Measurements from ENCODE around the gene C6orf62.
"Not testable (repeated sequence)": the region's sequence is repeated elsewhere in the genome, so short reads cannot be mapped to it uniquely, and the experiment has no call there.

Gene C6orf62

GRCh38 chr6:24719125-24719971 is at the start of gene C6orf62:
TSS of gene C6orf62 (minus strand) at chr6:24719154. CDS start at chr6:24718668, 486 bp downstream.
- peak; percentile 40 for DNase-seq (ENCODE audit: low spot score)

- DNase-seq (ENCODE audit: low spot score) = no peak
Observed at GRCh38 chr6:24768361-24768760, 49.4 kb upstream of the C6orf62 start.

DNA sequence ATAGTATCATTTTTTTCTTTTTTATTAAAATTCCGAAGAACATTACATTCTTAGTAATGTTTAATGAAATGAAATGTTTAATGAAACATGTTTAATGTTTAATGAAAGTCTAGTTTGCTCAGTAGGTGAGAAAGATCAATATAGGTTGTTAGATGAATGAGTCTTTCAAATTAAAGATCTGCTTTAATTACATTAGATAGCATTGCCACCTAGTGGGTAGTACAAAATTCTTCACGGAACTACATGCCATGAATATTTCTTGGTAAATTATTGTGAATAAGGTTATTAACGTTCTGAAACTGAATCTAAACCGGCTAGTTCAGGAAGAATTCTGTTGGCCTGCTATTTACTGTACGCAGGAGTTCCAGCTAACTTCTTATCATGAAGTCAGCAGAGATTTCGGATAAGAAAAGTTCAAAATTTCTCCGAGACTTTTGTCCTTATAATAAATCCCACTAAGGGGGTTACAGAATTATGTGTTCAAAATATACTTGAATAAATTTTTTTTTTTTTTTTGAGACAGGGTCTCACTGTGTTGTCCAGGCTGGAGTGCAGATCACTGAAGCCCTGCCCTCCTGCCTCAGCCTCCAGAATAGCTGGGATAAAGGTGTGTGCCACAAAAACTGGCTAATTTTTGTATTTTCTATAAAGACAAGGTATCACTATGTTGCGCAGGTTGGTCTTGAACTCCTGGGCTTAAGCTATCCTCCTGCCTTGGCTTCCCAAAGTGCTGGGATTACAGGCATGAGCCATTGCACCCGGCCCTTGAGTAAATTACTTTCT is 47.9 kb upstream of the C6orf62 start:
- DNase-seq (ENCODE audit: low spot score) = peak; percentile 22

- DNase-seq (ENCODE audit: low spot score) = not testable (repeated sequence)
Observed at GRCh38 chr6:24765968-24766367, 47.0 kb upstream of the C6orf62 start.

DNA sequence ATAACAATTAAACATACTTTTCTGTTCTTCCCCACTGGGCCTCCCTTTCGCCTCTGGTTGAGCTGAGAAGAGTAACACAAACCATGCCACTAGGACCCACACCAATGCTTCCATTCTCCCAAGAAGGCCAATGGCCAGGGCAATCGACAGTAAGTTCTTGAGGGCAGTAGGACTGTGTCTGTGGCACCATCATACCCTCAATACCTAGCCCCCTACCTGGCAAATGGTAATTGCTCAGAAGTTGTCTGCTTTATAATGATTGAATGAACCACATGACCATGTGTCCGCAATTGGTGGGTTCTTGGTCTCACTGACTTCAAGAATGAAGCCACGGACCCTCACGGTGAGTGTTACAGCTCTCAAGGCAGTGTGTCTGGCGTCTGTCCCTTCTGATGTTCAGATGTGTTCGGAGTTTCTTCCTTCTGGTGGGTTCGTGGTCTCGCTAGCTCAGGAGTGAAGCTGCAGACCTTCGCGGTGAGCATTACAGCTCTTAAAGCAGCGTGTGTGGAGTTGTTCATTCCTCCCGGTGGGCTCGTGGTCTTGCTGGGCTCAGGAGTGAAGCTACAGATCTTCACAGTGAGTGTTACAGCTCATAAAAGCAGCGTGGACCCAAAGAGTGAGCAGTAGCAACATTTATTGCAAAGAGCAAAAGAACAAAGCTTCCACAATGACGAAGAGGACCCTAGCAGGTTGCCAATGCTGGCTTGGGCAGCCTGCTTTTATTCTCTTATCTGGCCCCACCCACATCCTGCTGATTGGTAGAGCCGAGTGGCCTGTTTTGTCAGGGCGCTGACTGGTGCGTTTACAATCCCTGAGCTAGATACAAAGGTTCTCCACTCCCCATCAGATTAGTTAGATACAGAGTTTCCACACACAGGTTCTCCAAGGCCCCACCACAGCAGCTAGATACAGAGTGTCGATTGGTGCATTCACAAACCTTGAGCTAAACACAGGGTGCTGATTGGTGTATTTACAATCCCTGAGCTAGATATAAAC is 46.2 kb upstream of the C6orf62 start:
- DNase-seq (ENCODE audit: low spot score) = not testable (repeated sequence)

- DNase-seq (ENCODE audit: low spot score) = no peak
Observed at GRCh38 chr6:24763578-24763977, 44.6 kb upstream of the C6orf62 start.

DNA sequence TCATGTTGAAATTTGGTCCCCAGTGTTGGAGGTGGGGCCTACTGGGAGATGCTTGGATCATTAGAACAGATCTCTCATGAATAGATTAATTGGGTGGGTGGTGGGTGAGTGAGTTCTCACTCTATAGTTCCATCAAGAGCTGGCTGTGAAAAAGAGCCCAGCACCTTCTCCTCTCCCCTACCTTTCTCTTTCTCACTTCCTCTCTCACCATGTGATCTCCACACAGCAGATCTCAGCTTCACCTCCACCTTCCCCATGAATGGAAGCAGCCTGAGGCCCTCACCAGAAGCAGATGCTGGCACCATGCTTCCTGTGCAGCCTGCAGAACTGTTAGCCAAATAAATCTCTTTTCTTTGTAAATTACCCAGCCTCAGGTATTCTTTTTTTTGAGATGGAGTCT is 42.9 kb upstream of the C6orf62 start:
- no peak for DNase-seq (ENCODE audit: low spot score)

DNA sequence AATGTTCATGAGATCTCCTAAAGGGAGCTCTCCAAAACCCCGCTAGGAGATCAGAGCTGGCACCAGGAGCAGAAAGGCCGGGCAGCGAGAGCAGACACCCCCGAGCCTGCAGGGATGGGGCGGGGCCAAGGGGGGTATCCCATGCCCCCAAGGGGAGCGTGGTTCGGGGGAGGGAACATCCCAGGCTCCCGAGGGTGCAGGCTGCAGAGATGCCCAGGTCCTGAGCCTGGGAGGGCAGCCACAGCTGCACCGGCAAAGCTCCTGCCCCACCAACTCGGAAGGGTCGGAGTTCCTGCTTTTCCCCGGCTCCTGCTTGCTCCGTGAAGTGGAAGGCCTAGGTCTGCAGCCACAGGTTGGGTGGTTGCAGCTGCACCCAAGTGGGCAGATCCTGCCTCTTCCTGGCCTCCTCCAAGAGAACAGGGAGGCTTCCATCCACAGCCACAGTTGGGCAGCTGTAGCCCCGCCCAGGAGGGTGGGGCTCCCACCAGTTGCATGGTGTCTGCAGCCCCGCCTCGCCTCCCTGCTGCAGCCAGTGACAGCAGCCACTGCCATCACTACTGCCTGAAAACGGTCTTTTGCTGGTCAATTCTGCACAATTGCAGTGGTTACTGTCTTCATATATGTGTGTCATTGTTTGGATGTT is 42.4 kb upstream of the C6orf62 start:
- no peak for DNase-seq (ENCODE audit: low spot score)

GRCh38 chr6:24760210-24760609 is 41.3 kb upstream of the C6orf62 start:
- no peak for DNase-seq (ENCODE audit: low spot score)

- no peak for DNase-seq (ENCODE audit: low spot score)
Observed at GRCh38 chr6:24759718-24760117, 40.8 kb upstream of the C6orf62 start.

GRCh38 chr6:24757611-24758010 is 38.7 kb upstream of the C6orf62 start:
- DNase-seq (ENCODE audit: low spot score) = peak; percentile 10

DNA sequence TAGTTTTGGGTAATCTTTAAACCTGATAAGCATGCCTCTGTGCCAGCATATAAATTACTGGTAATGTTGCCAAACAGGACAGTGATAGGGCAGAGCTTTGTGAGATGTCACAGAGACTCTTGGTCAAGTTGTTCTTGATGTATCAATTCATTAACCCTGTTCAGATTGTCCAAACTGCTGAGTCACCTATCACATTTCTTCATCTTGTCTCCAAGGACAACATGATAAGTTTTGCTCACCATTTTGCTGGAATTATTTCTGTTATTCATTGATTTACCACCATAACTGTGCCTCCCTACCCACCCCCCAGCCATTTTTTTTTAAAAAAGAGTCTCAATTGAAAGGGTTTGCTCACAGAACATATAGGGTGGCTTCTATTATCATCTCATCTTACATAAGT is 36.3 kb upstream of the C6orf62 start:
- DNase-seq (ENCODE audit: low spot score) = no peak

- DNase-seq (ENCODE audit: low spot score) = not testable (repeated sequence)
Observed at GRCh38 chr6:24754378-24754777, 35.4 kb upstream of the C6orf62 start.

DNA sequence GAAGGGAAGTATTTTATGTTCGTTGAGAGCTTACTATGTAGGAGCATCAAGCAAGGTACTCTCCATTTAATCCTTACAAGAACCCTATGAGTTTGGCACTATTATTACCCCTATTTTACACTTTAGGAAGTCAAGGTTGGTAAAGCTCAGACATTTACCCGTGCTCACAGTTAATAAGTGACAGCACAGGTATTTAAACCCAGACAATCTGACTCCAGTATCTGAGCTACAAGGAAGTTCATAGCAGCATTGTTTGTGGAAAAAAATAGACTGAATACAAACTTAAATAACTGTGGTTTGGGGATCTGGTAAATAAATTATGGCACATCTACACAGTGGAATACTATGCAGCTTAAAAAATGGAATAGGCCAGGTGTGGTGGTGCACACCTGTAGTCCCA is 34.6 kb upstream of the C6orf62 start:
- DNase-seq (ENCODE audit: low spot score) = no peak

DNA sequence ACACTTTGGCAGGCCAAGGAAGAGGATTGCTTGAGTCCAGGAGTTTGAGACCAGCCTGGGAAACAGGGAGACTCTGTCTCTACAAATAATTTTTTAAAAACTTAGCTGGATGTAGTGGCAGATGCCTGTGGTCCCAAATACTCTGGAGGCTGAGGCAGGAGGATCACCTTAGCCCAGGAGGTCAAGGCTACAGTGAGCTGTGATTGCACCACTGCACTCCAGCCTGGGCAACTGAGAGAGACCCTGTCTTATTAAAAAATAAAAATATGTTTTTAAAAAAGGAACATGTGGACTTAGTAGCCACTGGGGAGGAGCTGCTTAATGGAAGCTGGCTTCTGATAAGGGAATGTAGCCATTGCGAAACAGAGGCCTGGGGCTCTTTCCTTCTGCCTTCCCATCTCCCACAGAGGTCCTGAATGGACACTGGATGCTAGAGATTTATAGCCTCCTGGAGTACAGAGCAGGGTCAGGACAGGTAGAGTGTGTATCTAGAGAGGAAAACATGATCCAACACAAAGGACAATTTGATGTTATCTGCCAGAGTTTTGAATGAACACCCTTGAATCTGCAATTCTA is 34.1 kb upstream of the C6orf62 start:
- DNase-seq (ENCODE audit: low spot score) = no peak

DNA sequence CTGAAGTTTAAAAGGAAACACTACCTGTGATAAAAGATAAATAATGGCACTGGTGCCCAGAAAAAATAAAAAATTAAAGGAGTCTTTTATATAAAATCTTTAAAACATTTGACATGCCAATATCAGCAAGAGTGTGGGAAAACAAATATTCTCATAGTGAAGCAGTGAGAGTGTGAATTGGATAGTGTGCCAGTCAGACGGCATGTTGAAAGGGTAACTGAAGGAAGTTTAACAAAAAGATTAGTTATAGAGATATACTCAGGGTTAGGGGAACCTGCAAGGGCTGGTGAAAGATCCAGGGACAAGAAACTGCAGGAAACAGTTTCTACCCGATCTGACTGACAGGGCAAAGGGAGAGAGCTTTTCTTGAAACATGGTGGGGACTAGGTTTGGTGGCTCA is 33.5 kb upstream of the C6orf62 start:
- no peak for DNase-seq (ENCODE audit: low spot score)

- not testable (repeated sequence) for DNase-seq (ENCODE audit: low spot score)
Observed at GRCh38 chr6:24750878-24751277, 31.9 kb upstream of the C6orf62 start.

GRCh38 chr6:24749297-24749696 is 30.3 kb upstream of the C6orf62 start:
- peak; percentile 10 for DNase-seq (ENCODE audit: low spot score)

GRCh38 chr6:24744911-24745310 is 26.0 kb upstream of the C6orf62 start:
- peak; percentile 71 for DNase-seq (ENCODE audit: low spot score)

- no peak for DNase-seq (ENCODE audit: low spot score)
Observed at GRCh38 chr6:24743944-24744335, 25.0 kb upstream of the C6orf62 start.

Measured in Ammon's horn (tissue), 1 donor.